ENCODE data around the gene UBASH3B. TPM values are rescaled to one million over a fixed set of nuclear protein-coding genes. Genes with fewer than 3 reads are reported as not detected.
A peak's percentile ranks its signal among the peaks of the same experiment; 100 is the strongest.
"Not testable (repeated sequence)": the region's sequence is repeated elsewhere in the genome, so short reads cannot be mapped to it uniquely, and the experiment has no call there.

Gene UBASH3B
- 4.5 TPM for total RNA-seq
- 10 to 100 TPM in 1 of 8 donors, 1 to 10 TPM in 7; 3.8 to 11.1 (median 4.6) TPM for polyA plus RNA-seq (ENCODE audit: insufficient read depth in 1 of 8, insufficient read length in 8 of 8, low replicate concordance in 1 of 8)
- long read RNA-seq, donor 1, full-length matches to known transcripts, result 1 of 1 reads
- long read RNA-seq, donor 1, partial matches to known transcripts, result 0 of 1 reads
- long read RNA-seq, donor 1, other reads (novel, unspliced or antisense), result 0 of 1 reads
- long read RNA-seq, donor 2, result 0 reads
- long read RNA-seq, donor 3, full-length matches to known transcripts, result 1 of 1 reads
- long read RNA-seq, donor 3, partial matches to known transcripts, result 0 of 1 reads
- long read RNA-seq, donor 3, other reads (novel, unspliced or antisense), result 0 of 1 reads
- long read RNA-seq, donor 4, full-length matches to known transcripts, result 1 of 1 reads
- long read RNA-seq, donor 4, partial matches to known transcripts, result 0 of 1 reads
- long read RNA-seq, donor 4, other reads (novel, unspliced or antisense), result 0 of 1 reads
- long read RNA-seq, donor 5, full-length matches to known transcripts, result 2 of 2 reads
- long read RNA-seq, donor 5, partial matches to known transcripts, result 0 of 2 reads
- long read RNA-seq, donor 5, other reads (novel, unspliced or antisense), result 0 of 2 reads
- long read RNA-seq, donor 6, result 0 reads
- long read RNA-seq, donor 7, full-length matches to known transcripts, result 2 of 2 reads
- long read RNA-seq, donor 7, partial matches to known transcripts, result 0 of 2 reads
- long read RNA-seq, donor 7, other reads (novel, unspliced or antisense), result 0 of 2 reads
- long read RNA-seq, donor 8, full-length matches to known transcripts, result 1 of 1 reads
- long read RNA-seq, donor 8, partial matches to known transcripts, result 0 of 1 reads
- long read RNA-seq, donor 8, other reads (novel, unspliced or antisense), result 0 of 1 reads
- long read RNA-seq, donor 9, result 0 reads
- long read RNA-seq, donor 10, full-length matches to known transcripts, result 2 of 2 reads
- long read RNA-seq, donor 10, partial matches to known transcripts, result 0 of 2 reads
- long read RNA-seq, donor 10, other reads (novel, unspliced or antisense), result 0 of 2 reads
- long read RNA-seq, donor 11, full-length matches to known transcripts, result 2 of 2 reads
- long read RNA-seq, donor 11, partial matches to known transcripts, result 0 of 2 reads
- long read RNA-seq, donor 11, other reads (novel, unspliced or antisense), result 0 of 2 reads

- 0% methylated on average over 33 of the region's 39 CpGs for WGBS (ENCODE audit: insufficient coverage)
- peak within 1 kb of the TSS; percentile 88 for H3K4me3 ChIP-seq (ENCODE audit: low read length)
- peaks cover 63% of the 10 kb centered on the region for H3K27me3 ChIP-seq (ENCODE audit: control insufficient read depth, insufficient read depth, low read length)
- H3K36me3 ChIP-seq (ENCODE audit: control insufficient read depth, insufficient read depth, low read length), result no peaks in the 10 kb centered on the region
- H3K9me3 ChIP-seq (replicated peaks; ENCODE audit: control insufficient read depth, low read depth, low read length), result no peaks in the 10 kb centered on the region
- peak; percentile 94 for DNase-seq
- peak within 1 kb of the TSS; percentile 93 for H3K27ac ChIP-seq (ENCODE audit: low read length)
- H3K4me1 ChIP-seq (ENCODE audit: control insufficient read depth, insufficient read depth, low read length), result peaks cover 18% of the 10 kb centered on the region
Observed at GRCh38 chr11:122655527-122656072, at the start of gene UBASH3B. Gene UBASH3B, plus strand, starts transcription at chr11:122655722. Its CDS starts 328 bp downstream, at chr11:122656050.

- H3K4me3 ChIP-seq (ENCODE audit: low read length); DNase-seq; H3K9me3 ChIP-seq (replicated peaks; ENCODE audit: control insufficient read depth, low read depth, low read length); H3K4me1 ChIP-seq (ENCODE audit: control insufficient read depth, insufficient read depth, low read length); H3K36me3 ChIP-seq (ENCODE audit: control insufficient read depth, insufficient read depth, low read length); H3K27me3 ChIP-seq (ENCODE audit: control insufficient read depth, insufficient read depth, low read length); H3K27ac ChIP-seq (ENCODE audit: low read length): not testable (repeated sequence)
- no CpG with 5 or more reads among the region's 2 CpGs for WGBS (ENCODE audit: insufficient coverage)
Observed at GRCh38 chr11:122607162-122607561, 48.4 kb upstream of the UBASH3B start.

- Histone ChIP-seq H3K36me3 (ENCODE audit: control insufficient read depth, insufficient read depth, low read length) (no peaks in the 10 kb centered on the region), H3K9me3 (replicated peaks; ENCODE audit: control insufficient read depth, low read depth, low read length) (no peaks in the 10 kb centered on the region)
- WGBS (ENCODE audit: insufficient coverage), result 90% methylated on average over 2 of the region's 7 CpGs
Observed at GRCh38 chr11:122612123-122612824, 43.2 kb upstream of the UBASH3B start.

GRCh38 chr11:122616718-122617117 lies 38.8 kb upstream of the UBASH3B start:
- DNase-seq, result peak; percentile 32
- H3K36me3 ChIP-seq (ENCODE audit: control insufficient read depth, insufficient read depth, low read length), result no peaks in the 10 kb centered on the region
- H3K4me3 ChIP-seq (ENCODE audit: low read length), result no peak overlapping the region
- H3K27me3 ChIP-seq (ENCODE audit: control insufficient read depth, insufficient read depth, low read length), result no peaks in the 10 kb centered on the region
- WGBS (ENCODE audit: insufficient coverage), result 43% methylated on average over 3 of the region's 4 CpGs
- no peak overlapping the region for H3K27ac ChIP-seq (ENCODE audit: low read length)
- no peaks in the 10 kb centered on the region for H3K9me3 ChIP-seq (replicated peaks; ENCODE audit: control insufficient read depth, low read depth, low read length)
- H3K4me1 ChIP-seq (ENCODE audit: control insufficient read depth, insufficient read depth, low read length), result no peaks in the 10 kb centered on the region

More at GRCh38 chr11:122612123-122612824, 43.2 kb upstream of the UBASH3B start:
- no peak overlapping the region for H3K27ac ChIP-seq (ENCODE audit: low read length)
- no peaks in the 10 kb centered on the region for H3K4me1 ChIP-seq (ENCODE audit: control insufficient read depth, insufficient read depth, low read length)
- DNase-seq, result no peak
- H3K4me3 ChIP-seq (ENCODE audit: low read length), result no peak overlapping the region
- no peaks in the 10 kb centered on the region for H3K27me3 ChIP-seq (ENCODE audit: control insufficient read depth, insufficient read depth, low read length)

- H3K4me1 ChIP-seq (ENCODE audit: control insufficient read depth, insufficient read depth, low read length), result no peaks in the 10 kb centered on the region
- 88% methylated on average over 2 of the region's 5 CpGs for WGBS (ENCODE audit: insufficient coverage)
- DNase-seq, result no peak
Observed at GRCh38 chr11:122617297-122617696, 38.2 kb upstream of the UBASH3B start.

GRCh38 chr11:122617926-122618325 lies 37.6 kb upstream of the UBASH3B start:
- Histone ChIP-seq H3K9me3 (replicated peaks; ENCODE audit: control insufficient read depth, low read depth, low read length) (no peaks in the 10 kb centered on the region), H3K36me3 (ENCODE audit: control insufficient read depth, insufficient read depth, low read length) (no peaks in the 10 kb centered on the region), H3K27ac (ENCODE audit: low read length) (no peak overlapping the region), H3K4me3 (ENCODE audit: low read length) (no peak overlapping the region), H3K4me1 (ENCODE audit: control insufficient read depth, insufficient read depth, low read length) (no peaks in the 10 kb centered on the region), H3K27me3 (ENCODE audit: control insufficient read depth, insufficient read depth, low read length) (no peaks in the 10 kb centered on the region)
- 88% methylated on average over 3 of the region's 6 CpGs for WGBS (ENCODE audit: insufficient coverage)
- DNase-seq, result no peak

More at GRCh38 chr11:122617297-122617696, 38.2 kb upstream of the UBASH3B start:
- Histone ChIP-seq H3K9me3 (replicated peaks; ENCODE audit: control insufficient read depth, low read depth, low read length) (no peaks in the 10 kb centered on the region), H3K36me3 (ENCODE audit: control insufficient read depth, insufficient read depth, low read length) (no peaks in the 10 kb centered on the region), H3K27me3 (ENCODE audit: control insufficient read depth, insufficient read depth, low read length) (no peaks in the 10 kb centered on the region), H3K4me3 (ENCODE audit: low read length) (no peak overlapping the region), H3K27ac (ENCODE audit: low read length) (no peak overlapping the region)

GRCh38 chr11:122618927-122619326 lies 36.6 kb upstream of the UBASH3B start:
- DNase-seq, result no peak
- no peak overlapping the region for H3K27ac ChIP-seq (ENCODE audit: low read length)
- no peaks in the 10 kb centered on the region for H3K9me3 ChIP-seq (replicated peaks; ENCODE audit: control insufficient read depth, low read depth, low read length)
- H3K27me3 ChIP-seq (ENCODE audit: control insufficient read depth, insufficient read depth, low read length), result no peaks in the 10 kb centered on the region
- no peaks in the 10 kb centered on the region for H3K4me1 ChIP-seq (ENCODE audit: control insufficient read depth, insufficient read depth, low read length)
- no peak overlapping the region for H3K4me3 ChIP-seq (ENCODE audit: low read length)
- no peaks in the 10 kb centered on the region for H3K36me3 ChIP-seq (ENCODE audit: control insufficient read depth, insufficient read depth, low read length)
- 96% methylated on average over 12 of the region's 19 CpGs for WGBS (ENCODE audit: insufficient coverage)

GRCh38 chr11:122619757-122620156 lies 35.8 kb upstream of the UBASH3B start:
- H3K4me3 ChIP-seq (ENCODE audit: low read length), result no peak overlapping the region
- no peak overlapping the region for H3K27ac ChIP-seq (ENCODE audit: low read length)
- no peaks in the 10 kb centered on the region for H3K36me3 ChIP-seq (ENCODE audit: control insufficient read depth, insufficient read depth, low read length)
- H3K4me1 ChIP-seq (ENCODE audit: control insufficient read depth, insufficient read depth, low read length), result no peaks in the 10 kb centered on the region
- no peak for DNase-seq
- 100% methylated on average over 1 of the region's 3 CpGs for WGBS (ENCODE audit: insufficient coverage)
- no peaks in the 10 kb centered on the region for H3K9me3 ChIP-seq (replicated peaks; ENCODE audit: control insufficient read depth, low read depth, low read length)
- no peaks in the 10 kb centered on the region for H3K27me3 ChIP-seq (ENCODE audit: control insufficient read depth, insufficient read depth, low read length)

GRCh38 chr11:122625501-122625900 lies 30.0 kb upstream of the UBASH3B start:
- not testable (repeated sequence) for H3K27me3 ChIP-seq (ENCODE audit: control insufficient read depth, insufficient read depth, low read length); DNase-seq; H3K9me3 ChIP-seq (replicated peaks; ENCODE audit: control insufficient read depth, low read depth, low read length); H3K27ac ChIP-seq (ENCODE audit: low read length); H3K4me3 ChIP-seq (ENCODE audit: low read length); H3K36me3 ChIP-seq (ENCODE audit: control insufficient read depth, insufficient read depth, low read length); H3K4me1 ChIP-seq (ENCODE audit: control insufficient read depth, insufficient read depth, low read length)
- 80% methylated on average over 2 of the region's 7 CpGs for WGBS (ENCODE audit: insufficient coverage)

Measured in muscle of leg (tissue), 16 donors.